Activated T-helper 1 cell treated with anti-CD3 and anti-CD28 coated beads, Interleukin-2, amount 50 U/mL, for 16 hours (primary cell): ENCODE measurements around the gene LUZP2.

Source experiments
- DNase-seq, 2 donors: peaks; one replicate each; pipeline ENCODE4 v3.0.0-alpha.2; 2020; ENCODE audit warnings: low read depth in 1 of 2, low spot score in 1 of 2

The LUZP2 gene

DNA sequence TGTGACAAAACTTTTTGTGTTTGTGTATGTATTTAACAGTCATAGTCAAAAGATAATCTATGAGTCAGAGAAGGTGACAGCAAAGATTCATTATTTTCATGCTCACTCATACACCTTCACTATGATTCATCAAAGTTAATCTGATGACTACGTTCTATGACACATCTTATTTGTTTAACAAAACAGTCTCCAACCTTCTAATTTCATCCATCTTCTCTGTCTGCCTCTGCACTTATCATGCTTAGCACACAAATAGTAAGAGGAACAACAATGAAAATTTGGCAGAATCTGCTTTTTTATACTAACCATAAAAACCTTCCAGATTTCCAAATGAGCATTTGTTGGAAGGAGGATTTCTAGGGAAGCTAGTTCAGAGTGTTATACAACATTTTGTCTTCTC, 568.9 kb downstream of the LUZP2 start:
- DNase-seq, result no peak

DNA sequence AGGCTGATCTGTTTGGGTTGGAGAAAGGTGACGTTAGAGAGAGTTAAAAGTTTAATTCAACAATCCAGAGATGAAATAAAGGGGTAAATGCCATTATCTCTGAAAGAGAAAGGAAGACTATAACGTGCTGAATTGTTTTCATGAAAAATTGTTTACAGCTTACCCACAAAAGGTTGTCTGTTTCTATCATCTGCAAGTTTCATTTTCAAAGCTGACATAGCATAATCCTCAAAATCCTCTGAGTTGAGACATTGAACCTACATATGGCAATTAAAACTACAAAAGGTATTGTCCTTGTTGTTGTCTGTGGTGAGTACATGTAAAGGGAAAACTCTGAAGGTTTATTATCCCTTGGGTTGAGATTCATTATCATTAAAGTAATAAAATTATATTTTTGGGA, 569.9 kb downstream of the LUZP2 start:
- DNase-seq, result no peak

DNA sequence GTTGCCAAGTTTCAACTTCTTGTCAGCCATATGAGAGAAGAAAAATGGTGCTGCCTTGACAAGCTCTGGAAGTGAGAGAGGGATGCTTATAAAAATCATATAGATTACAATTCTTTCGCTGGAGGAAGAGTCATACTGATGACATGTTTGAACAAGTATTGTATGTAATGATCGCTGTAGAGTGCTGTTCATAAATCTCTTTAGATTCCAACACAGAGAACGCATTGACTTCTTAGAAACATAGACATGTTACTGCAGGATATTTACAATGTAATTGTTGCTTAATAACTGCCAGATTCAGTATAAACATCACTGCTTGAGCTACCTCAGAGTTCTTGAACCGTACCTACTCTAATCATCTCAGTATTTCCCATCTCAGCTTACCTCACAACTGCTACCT, 571.6 kb downstream of the LUZP2 start:
- no peak for DNase-seq

DNA sequence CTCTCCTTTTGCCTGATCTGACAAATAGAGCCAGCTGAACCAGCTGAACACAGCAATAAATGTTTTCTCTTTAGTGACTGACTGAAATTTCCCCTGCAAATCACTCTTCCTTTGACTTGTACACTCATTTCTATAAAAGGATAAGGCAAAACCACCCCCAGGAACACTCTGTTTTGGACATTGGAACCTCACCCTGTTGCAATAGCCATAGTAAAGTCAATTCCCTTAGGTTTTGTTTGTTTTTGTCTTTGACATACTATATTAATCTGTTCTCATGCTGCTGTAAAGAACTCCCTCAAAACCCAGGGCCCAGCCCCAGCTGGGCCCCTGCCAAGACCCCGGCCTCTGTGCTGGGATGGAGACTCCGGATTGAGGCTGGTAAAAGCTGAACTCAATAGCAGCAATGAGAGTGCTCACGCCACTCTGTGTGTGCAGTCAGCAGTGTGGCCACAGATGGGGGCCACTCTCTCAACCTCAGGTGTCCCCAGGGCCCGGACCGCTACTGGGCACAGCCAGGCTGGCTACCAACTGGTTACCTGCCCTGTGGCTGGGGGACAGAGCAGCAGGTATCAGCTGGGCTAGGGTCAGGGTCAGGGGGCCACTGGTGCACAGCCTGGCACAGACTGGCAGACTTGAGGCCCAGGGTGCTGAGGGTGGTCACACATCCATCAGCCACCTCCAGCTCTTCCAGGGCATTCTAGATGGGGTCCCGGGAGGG, 597.4 kb downstream of the LUZP2 start:
- DNase-seq, result no peak

DNA sequence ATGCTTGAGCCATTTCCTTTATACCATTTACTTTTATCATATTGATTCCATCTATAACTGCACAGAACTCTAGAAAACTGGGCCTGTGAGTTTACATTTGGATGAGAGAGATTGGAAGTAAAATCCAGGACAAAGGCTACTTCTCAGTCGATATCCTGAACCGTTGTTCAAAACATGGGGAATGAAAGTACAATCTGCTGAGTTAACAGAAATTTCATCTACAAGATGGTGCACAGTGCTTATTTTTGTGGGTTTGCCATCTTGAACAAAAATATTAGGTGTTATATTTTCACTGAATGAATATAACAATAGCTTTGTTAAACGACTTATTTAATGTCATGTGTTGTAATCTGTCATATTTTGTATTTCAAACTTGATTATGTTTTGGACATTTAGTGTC, 622.6 kb downstream of the LUZP2 start:
- no peak for DNase-seq
